Cerebellar nuclear complex (tissue), 1 donor: Measurements from ENCODE around the gene FAM20C.
"Not testable (repeated sequence)": the region's sequence is repeated elsewhere in the genome, so short reads cannot be mapped to it uniquely, and the experiment has no call there.

ENCODE experiments used
- DNase-seq, 2 experiments: peaks; one replicate each; lab custom pipeline; 2025; lab: John Stamatoyannopoulos, UW

The FAM20C gene

DNA sequence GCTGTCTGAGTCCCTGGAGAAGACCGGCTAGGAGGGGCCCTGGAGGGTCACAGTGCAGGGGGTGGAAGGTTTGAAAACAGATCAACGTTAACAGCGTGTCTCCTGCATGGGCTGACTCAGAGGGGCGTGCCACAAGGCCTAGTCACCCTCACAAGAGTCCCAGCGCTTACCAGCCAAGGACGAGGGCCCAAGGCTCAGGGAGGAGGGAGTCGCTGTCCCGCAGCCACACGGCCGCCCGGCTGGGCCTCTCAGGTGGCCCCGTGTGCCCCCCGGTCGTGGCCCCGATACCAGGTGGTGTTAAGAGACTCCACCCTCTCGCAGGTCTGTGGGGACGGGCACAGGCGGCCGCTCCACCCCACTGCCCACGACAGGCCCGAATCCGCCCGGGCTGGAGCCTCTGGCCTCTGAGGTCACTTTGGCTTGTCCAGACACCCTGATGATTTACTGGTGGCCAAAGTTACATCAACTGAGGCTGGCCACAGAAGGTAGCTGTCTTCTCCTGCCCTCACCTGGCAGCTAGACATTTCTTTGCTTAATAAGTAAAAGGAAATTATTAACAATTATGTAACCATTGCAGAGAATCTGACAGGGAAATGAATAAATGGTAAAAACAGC is 34.0 kb downstream of the FAM20C start:
- no peak for DNase-seq

DNA sequence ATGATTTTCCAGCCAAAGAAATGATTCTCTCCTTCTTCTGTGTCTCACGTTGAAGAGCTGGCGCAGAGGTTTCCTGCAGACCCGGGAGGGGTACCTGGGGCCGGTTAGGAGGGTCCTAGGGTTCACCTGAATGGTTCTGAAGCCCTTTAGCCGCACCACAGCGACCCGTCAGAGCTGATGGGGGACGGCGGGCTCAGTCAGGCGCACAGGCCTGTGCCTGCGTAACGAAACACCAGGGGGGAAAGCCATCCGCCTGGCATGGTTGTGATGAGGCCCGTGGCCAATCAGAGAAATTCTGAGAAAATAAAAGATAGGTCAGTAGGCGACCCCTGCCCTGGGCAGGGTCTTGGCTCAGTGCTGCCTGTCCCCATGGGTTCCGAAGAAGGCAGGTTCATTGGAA is 35.6 kb downstream of the FAM20C start:
- DNase-seq: no peak

DNA sequence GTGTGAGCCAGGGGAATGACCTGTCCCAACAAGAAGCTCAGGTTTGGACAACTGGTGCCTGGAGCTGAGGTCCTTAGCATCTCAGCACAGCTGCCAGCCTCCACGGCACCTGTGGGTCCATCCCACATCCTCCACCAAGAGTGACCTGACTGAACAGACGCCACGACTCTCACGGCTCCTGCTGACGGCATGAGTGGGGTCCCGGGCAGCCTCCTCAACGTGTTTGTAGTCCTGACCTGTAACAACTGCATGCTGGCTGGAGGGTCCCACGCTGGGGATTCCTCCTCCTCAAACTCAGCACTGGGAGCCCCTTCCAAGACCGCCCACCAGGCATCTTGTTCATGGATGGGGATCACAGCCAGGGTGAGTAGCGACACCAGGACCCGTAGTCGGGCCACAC is 36.2 kb downstream of the FAM20C start:
- no peak for DNase-seq

GRCh38 chr7:229184-229964 is 37.0 kb downstream of the FAM20C start:
- DNase-seq: no peak

DNA sequence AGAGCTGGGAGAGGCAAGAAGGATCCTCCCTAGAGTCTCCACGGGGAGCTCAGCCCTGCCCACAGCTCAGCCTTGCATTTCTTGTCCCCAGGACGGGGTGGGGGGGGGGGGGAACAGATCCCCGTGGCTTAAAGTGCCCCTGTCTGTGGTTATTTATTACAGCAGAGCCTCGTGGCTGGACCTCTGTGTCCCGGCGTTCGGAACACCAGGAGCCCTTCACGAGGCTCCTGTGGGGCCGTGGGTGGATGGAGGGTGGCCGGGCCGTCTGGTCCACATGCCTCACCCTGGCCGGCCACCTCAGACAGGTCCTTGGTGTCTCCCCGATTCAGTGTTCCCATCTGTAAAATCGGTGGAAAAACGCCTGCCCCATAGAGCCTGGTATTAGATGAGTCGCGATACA is 37.9 kb downstream of the FAM20C start:
- DNase-seq: no peak

DNA sequence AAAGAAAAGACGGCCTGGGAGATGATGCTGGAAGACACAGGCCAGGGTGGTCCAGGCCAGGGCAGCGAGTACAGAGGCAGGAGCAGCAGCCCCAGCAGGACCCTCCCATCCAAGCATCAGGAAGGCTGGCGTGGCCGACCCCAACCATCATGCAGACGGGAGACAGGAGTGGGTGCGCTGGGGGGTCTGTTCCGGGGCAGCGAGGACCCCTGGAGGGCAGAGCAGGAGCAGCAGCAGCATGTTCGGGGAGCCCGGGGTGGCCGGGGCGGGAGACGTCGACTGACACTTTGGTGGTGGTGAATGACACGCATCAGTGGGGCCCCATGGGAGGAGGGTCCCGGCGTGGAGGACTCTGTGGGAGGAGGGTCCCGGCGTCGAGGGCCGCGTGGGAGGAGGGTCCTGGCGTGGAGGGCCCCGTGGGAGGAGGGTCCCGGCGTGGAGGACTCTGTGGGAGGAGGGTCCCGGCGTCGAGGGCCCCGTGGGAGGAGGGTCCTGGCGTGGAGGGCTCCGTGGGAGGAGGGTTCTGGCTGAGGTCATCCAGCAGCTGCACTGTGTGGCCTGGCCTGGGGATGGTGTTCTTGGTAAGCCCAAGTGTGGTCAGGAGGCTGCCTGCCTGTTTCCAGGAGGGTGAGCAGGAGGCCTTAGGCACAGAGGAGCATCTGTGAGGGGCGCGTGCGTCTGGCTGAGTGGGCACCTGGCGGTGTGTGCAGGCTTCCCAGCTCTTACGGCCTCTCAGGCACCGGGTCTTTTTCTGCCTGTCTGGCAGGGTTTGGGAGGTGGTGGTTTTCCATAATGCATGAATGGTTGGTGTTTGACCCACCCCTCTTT is 38.9 kb downstream of the FAM20C start:
- DNase-seq: no peak

GRCh38 chr7:231858-232246 is 39.5 kb downstream of the FAM20C start:
- no peak for DNase-seq

DNA sequence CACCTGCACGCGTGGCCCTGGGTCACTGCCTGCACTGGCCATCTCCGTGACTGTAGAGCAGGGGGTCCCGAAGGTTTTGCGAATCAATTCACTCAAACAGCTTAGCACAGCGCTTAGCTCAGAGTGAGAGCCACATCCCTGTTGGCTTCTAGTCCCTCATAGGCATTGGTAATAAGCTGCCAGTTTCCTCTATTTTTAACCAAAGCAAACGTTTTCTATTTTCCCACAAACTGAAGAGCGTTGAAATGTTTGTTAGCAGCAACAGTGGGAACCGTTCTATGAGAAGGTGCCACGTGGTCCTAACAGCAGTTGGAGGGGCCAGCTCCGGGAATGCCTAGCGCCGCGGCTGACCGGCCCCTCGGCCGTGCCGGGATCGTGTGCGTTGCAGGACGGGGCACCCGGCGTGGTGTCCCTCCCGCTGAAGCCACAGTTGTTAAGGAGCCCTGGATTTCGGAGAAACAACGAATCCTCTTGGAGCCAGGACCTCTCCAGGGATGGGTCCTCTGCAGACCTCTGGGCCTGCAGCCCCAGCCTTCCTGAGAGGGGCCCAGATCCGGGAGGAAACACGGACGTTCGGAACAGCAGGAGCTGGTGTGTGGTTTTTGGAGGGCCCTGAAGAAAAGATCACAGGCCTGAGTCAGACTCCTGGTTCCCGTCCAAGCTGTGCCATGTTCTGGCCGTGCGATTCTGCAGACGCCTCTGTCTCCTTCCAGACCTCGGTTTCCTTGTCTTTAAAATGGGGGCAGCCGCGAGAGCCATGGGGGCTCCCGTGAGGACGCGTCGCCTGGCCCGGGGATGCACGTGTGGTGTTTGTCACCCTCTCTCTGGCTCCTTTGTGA is 40.3 kb downstream of the FAM20C start:
- no peak for DNase-seq

DNA sequence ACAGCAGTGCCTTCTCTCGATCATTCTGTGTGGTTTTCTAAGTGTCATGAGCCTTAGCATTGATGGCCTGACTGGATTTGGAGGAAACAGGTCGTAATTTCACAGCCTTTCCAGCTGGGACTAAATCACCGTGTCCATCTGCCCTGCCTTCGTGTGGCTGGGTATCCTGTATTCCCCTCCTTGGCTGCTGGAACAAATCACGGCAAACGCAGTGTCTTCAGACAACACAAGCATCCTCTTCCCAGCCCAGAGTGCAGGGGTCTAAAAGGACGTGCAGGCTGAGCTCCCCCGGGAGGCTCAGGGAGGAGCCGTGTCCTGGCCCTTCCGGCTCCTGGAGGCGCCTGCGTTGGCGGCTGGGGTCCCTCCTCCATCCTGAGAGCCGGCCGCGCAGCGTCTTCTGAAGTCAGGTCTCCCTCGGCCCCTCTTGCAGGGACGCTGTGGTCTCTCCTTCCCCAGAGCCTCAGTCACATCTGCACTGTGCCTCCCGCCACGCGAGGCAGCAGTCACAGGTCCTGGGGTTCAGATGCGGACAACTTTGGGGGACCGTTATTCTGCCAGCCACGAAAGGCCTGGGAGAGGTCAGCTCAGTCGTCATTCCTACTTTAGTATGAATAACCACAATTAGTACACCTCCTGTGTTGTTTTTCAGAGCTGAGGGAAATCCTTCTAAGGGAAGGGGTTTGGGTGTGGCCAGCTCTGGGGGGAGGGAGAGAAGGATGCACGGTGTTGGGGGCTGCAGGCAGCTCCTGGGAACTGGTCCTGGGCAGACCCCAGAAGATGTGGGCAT is 41.1 kb downstream of the FAM20C start:
- no peak for DNase-seq

- no peak for DNase-seq
Observed at GRCh38 chr7:234051-234707, 41.8 kb downstream of the FAM20C start.

DNA sequence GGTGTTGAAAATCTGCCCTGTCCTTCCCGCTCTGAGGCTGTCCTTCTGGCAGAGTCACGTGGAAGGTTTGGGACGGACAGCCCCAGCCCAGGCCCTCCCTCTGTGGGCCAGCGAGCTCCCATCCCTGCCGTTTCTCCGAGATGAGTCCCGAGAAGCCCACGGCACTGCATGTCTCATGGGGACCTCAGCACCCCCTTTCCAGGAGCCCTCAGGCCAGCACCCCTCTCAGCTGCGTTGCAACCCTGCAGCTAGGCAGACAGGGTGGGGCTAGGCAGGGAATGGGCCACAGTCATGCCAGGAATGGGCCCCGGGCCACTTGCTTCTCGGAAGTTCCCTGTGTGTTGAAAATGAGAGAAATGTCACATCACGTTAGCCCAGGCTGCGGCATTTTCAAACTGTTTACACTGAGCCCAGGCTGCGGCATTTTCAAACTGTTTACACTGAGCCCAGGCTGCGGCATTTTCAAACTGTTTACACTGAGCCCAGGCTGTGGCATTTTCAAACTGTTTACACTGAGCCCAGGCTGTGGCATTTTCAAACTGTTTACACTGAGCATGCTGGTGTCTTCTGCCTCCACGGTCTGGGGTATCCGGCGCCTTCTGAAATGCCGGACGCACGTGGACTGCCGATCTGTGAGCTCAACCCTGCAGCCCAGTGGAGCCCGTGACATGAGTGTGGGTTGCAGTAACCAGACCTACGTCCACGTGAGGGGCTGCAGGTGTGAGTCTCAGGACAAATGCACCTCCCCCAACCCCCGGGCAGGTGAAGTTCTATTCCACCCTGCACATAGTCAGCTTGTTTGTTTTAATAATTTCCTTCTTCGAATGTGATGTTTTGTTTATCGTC is 42.6 kb downstream of the FAM20C start:
- no peak for DNase-seq

DNA sequence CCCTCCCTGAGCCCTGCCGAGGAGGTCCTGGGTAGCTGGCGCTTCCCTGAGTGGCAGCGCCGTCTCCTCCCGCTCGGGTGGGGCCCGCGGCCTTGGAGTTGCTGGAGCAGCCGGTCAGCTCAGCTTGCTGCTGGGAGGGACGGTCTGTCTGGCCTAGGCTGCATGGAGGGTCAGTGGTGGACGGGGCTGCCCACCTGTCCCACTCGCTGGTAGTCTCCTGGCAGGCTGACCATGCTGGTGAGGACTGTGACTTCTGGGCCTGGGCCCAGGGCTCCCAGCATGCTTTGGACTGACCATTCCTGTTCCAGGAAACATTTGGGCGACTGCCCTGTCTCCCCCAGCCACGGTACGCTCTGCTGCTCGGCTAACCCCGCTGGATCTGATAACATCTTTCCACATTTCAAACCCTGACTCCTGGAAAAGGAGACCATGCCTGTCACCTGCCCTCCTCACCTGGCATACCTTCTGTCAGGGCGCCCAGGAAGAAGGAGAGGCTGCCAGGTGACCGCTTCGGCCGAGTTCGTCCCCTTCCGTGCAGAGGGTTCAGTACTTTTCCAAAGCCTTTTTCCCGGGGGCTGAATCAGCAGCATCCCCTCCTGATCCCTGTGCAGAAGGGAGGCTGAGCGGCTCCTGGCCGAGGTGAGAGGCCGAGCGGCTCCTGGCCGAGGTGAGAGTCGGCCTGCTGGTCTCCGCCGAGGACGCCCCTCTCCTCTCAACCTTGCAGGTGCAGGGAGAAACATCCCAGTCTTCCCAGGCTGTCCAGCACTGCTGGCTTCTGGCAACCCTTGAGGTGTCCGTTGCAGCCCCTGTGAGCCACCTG is 43.4 kb downstream of the FAM20C start:
- DNase-seq: no peak

DNA sequence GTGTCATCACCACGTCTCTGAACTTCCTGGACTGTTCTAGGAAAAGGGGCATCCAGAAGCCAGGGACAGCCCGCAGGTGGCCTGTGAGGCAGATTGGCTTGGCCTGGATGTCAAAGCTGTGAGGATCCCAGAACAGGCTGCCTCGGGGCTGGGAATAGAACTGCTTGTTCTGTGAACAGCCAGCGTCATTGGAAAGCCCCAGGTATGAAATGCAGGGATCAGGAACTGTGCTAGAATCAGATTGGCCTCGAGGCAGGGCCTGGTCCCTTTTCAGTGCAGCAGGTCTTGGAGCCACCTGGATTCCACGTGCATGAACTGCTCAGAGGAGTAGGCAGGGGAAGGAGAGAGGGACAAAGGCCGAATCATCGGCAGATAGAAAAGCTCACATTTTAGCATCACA is 44.6 kb downstream of the FAM20C start:
- DNase-seq: no peak

- DNase-seq: no peak
Observed at GRCh38 chr7:237385-237784, 45.0 kb downstream of the FAM20C start.

- no peak for DNase-seq
Observed at GRCh38 chr7:240146-240676, 47.8 kb downstream of the FAM20C start.

- DNase-seq: no peak
Observed at GRCh38 chr7:240887-241421, 48.6 kb downstream of the FAM20C start.

DNA sequence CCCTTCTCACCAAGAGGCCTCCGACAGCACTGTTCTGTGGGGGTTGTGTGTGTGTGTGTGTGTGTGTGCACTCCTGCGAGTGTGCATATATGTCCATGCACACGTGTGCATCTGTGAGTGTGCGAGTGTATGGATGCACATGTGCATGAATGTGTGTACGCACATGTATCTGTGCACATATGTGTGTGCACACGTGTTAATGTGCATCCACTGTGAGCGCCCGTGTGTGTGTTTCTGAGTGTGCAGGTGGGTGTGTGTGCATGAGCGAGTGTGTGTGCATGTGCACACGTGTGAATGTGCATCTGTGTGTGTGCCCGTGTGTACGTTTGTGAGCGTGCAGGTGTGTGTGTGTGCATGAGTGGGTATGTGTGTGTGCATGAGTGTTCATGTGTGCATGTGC is 49.1 kb downstream of the FAM20C start:
- DNase-seq: no peak

GRCh38 chr7:242826-243579 is 50.6 kb downstream of the FAM20C start:
- not testable (repeated sequence) for DNase-seq
